ENCODE results near the gene TMEM231. TPM values are rescaled to one million over a fixed set of nuclear protein-coding genes. Genes with fewer than 3 reads are reported as not detected.
A peak's percentile ranks its signal among the peaks of the same experiment; 100 is the strongest.

Gene TMEM231
- total RNA-seq, 1 donor from 2014 or later, result 12.5 TPM

- no peak for TF ChIP-seq CTCF (conservative IDR thresholded peaks at IDR 0.05; ENCODE audit: low read depth, low read length)
- peak within 1 kb of the TSS; percentile 47 for H3K4me3 ChIP-seq (ENCODE audit: low read depth, low read length)
- DNase-seq (ENCODE audit: low read depth), result no peak
Measured at GRCh38 chr16:75495076-75495674, 60.9 kb downstream of the TMEM231 start, which contains the start of gene CHST6. CHST6 (minus strand) TSS chr16:75495441; CDS start chr16:75479828, 15,613 bp downstream.

- DNase-seq (ENCODE audit: low read depth), result no peak
- no peak for TF ChIP-seq CTCF (conservative IDR thresholded peaks at IDR 0.05; ENCODE audit: low read depth, low read length)
- peak overlapping the region; percentile 47 for H3K4me3 ChIP-seq (ENCODE audit: low read depth, low read length)
Measured at GRCh38 chr16:75494661-75495075, 61.4 kb downstream of the TMEM231 start.

GRCh38 chr16:75494184-75494583 lies 61.9 kb downstream of the TMEM231 start:
- no peak for DNase-seq (ENCODE audit: low read depth)
- no peak for TF ChIP-seq CTCF (conservative IDR thresholded peaks at IDR 0.05; ENCODE audit: low read depth, low read length)
- peak overlapping the region; percentile 47 for H3K4me3 ChIP-seq (ENCODE audit: low read depth, low read length)

GRCh38 chr16:75491876-75492275 lies 64.2 kb downstream of the TMEM231 start:
- no peak for DNase-seq (ENCODE audit: low read depth)

GRCh38 chr16:75488322-75488721 lies 67.7 kb downstream of the TMEM231 start:
- no peak for DNase-seq (ENCODE audit: low read depth)
- no peak overlapping the region for H3K4me3 ChIP-seq (ENCODE audit: low read depth, low read length)
- TF ChIP-seq CTCF (conservative IDR thresholded peaks at IDR 0.05; ENCODE audit: low read depth, low read length), result no peak

More at GRCh38 chr16:75491876-75492275, 64.2 kb downstream of the TMEM231 start:
- peak; percentile 45 for TF ChIP-seq CTCF (conservative IDR thresholded peaks at IDR 0.05; ENCODE audit: low read depth, low read length)
- no peak overlapping the region for H3K4me3 ChIP-seq (ENCODE audit: low read depth, low read length)

Other genes starting within 250 kb of the TMEM231 start
- 52.2 and 117 TPM in 2 replicates for gene CFDP1, start 122.7 kb downstream of the TMEM231 start, total RNA-seq
- gene TMEM170A, start 91.6 kb downstream of the TMEM231 start, total RNA-seq, result 17.1 and 28.8 TPM in 2 replicates
- 2.2 and 3.0 TPM in 2 replicates for gene CHST6, start 60.8 kb downstream of the TMEM231 start, total RNA-seq
- not detected in 2 replicates for gene CHST5, start 20.1 kb downstream of the TMEM231 start, total RNA-seq
- gene GABARAPL2, start 10.1 kb upstream of the TMEM231 start, total RNA-seq, result 57.6 and 79.8 TPM in 2 replicates
- 47.0 and 71.4 TPM in 2 replicates for gene ADAT1, start 67.0 kb upstream of the TMEM231 start, total RNA-seq
- gene KARS1, start 91.4 kb upstream of the TMEM231 start, total RNA-seq, result 180 and 261 TPM in 2 replicates
- gene TERF2IP, start 91.5 kb upstream of the TMEM231 start, total RNA-seq, result 34.6 and 35.3 TPM in 2 replicates
- not detected in 2 replicates for gene CPHXL2, start 120.8 kb upstream of the TMEM231 start, total RNA-seq
- not detected in 2 replicates for gene DUXB, start 145.2 kb upstream of the TMEM231 start, total RNA-seq
- gene CPHXL, start 170.2 kb upstream of the TMEM231 start, total RNA-seq, result not detected in 2 replicates

All from epithelial cell of proximal tubule (primary cell).